C1 segment of cervical spinal cord (tissue), 14 donors: ENCODE measurements around the gene SUPT4H1.
"Not testable (repeated sequence)": the region's sequence is repeated elsewhere in the genome, so short reads cannot be mapped to it uniquely, and the experiment has no call there.

ENCODE experiments used
- DNase-seq, 14 donors: peaks; one replicate each; lab custom pipeline; 2025; lab: John Stamatoyannopoulos, UW

The SUPT4H1 gene

DNA sequence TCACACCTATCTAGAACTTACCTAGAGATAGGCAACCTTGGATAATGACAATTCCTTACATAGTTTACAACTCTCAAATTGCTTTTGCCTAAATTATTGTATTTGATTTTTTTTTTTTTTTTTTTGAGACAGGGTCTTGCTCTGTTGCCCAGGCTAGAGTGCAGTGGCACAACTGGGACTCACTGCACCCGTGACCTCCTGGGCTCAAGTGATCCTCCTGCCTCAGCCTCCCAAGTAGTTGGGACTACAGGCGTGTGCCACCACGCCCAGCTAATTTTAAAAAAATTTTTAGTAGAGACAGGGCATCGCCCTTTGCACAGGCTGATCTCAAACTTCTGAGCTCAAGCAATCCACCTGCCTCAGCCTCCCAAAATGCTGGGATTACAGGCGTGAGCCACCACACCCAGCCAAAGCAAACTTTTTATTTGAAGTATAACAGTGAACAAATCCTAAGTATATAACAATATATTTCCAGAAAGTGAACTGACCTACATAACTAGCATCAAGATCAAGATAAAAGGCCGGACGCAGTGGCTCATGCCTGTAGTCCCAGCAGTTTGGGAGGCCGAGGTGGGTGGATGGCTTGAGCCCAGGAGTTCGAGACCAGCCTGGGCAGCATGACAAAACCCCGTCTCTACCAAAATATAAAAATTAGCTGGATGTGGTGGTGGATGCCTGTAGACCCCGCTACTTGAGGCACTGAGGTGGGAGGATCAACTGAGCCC lies 10.7 kb downstream of the SUPT4H1 start:
- DNase-seq: not testable (repeated sequence)

DNA sequence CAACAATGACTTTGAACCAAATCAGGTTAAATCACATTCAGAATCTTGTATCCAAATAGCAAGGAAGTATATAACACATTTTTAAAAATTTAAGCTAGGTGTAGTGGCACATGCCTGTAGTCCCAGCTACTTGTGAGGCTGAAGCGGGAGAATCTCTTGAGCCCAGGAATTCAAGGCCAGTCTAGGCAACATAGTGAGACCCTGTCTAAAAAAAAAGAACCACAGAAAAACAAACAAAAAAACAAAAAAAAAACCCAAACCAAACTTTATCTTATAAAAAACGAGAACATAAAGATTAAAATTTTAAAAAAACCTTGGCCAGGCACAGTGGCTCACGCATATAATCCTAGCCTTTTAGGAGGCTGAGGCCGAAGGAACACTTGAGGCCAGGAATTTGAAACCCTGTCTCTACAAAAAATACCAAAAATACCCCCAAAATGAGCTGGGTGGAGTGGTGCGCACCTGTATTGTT lies 11.6 kb downstream of the SUPT4H1 start:
- no peak for DNase-seq

DNA sequence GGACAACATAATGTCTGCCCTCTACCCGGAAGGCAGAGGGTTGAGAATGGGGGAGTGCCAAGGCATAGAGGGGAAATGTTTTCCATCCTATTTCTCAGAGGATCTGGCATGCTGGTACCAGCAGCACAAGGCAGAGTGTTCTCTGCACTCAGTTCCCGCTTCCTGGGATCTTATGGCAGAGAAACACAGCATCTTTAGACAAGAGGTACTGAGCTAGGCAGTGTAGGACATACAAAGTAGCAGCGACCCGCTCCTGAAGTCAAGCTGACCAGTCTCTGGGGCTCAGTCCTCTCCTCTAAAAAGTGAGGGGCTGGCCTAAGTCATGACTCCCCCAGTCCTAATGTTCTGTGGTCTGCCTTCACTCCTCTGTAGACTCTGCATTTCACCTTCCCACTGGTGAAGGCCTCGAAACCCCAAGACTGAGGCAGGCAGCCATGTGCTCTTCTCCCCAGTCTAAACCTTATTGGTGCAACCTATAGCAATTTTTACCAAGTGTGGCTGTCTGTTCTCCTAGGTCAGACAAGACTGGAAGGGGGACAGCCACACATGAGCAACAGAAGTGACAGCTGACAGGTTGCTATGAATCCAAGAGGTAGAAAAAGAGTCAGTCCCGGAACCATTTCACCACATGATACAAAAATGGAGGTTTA lies 12.1 kb downstream of the SUPT4H1 start:
- DNase-seq: no peak

DNA sequence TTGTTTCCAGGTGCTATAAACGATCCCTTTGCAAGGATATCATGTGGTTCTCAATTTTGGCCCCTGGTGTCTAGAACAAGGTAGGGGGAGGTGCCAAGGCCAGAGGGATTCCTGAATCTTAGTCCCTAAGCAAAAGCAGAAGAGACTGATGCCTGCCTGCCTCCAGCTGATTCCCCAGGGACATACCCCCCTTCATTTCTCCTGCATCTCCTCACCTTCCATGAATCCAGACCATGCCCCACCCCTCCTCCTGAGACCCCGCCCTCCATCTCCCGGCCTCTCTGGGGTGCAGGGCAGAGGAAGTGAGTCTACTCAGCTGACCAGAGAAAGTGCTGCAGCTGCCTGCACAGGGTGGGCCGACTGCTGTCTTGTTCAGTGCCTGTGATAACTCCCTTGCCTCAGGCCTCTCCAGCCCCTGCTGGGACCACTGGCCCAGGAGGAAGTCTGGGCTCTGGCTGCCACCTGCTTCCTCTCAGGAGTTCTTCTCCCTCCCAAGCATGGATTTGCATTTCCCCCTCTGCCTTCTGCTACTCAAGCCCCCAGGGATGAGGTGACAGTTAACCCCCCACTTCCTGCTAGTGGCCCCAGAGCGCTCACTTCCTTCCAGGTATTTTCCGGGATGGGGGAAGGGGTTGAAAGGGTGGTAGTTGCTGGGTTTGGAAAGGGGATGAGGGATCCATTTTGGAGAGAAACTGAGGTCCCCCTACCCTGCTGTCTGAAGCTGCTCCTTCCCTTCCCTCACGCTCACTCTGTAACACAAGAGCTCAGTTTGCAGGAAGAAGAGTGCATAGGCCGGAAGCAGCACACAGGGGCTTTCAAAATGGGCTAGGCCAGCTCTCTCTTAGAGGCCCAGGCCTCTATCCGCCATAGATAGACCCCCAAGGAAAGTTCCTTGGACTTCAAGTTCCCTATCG lies 12.9 kb downstream of the SUPT4H1 start:
- DNase-seq: peak in 5 of 14 donors; percentile 22 to 49 (median 28)

- no peak for DNase-seq
Measured at GRCh38 chr17:58338454-58338840, 13.6 kb downstream of the SUPT4H1 start.

DNA sequence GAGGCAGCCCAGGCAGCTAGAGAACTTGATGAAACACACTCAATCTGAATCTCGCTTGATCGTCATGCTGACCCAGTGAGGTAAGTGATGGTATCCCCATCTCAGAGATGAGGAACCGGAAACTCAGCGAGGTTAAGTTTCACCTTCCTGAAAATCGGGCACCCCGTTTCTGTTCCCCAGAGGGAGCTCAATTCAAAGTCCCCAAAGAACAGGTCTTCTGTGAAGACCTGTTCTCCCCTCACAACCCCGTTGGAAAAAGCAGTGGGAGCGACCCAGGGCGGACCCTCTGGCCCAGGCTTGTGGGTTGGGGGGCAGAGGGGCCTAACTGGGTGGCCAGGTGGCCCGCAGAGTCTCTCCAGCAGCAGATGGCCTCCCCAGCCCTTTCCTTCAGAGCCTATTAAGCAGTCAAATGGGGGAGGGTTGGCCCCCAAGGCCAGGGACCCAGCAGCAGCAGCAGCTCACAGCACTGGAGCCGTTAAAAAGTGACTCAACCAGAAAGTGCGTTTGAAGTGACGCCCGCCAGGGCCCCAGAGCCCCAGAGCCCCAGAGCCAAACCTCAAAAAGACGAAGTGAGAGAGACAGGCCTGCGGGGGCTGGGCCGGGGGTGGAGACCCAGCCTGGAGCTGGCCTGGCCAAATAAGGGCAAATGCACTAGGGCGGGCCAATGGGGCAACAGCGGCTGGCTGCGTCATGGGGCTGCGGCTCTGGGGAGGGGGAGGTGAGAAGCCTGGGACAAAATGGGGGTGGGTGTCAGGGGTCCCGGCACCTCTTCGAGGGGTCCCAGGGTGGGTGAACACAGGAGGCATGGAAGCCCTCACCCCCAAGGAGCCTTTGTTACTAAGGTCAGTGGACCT lies 14.2 kb downstream of the SUPT4H1 start:
- DNase-seq: peak in 8 of 14 donors; percentile 20 to 79 (median 55)

DNA sequence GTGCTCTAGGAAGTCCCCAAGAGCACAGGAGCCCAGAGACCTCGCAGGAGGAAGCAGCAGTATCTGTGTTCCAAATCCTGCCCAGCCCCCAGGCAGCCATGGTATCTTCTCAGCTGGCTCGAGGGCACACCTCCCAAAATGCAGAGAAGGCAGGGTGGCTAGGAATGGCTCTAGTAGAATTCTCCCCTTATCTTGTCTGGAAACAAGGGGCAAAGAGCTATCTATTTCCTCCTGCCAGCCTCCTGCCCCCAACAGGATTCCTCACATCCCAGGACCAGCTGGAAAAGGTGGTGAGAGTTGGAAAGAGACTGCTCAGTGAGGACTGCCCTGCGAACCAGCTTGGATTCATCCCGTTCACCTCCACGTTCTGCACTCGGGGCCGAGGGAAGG lies 14.8 kb downstream of the SUPT4H1 start:
- no peak for DNase-seq

DNA sequence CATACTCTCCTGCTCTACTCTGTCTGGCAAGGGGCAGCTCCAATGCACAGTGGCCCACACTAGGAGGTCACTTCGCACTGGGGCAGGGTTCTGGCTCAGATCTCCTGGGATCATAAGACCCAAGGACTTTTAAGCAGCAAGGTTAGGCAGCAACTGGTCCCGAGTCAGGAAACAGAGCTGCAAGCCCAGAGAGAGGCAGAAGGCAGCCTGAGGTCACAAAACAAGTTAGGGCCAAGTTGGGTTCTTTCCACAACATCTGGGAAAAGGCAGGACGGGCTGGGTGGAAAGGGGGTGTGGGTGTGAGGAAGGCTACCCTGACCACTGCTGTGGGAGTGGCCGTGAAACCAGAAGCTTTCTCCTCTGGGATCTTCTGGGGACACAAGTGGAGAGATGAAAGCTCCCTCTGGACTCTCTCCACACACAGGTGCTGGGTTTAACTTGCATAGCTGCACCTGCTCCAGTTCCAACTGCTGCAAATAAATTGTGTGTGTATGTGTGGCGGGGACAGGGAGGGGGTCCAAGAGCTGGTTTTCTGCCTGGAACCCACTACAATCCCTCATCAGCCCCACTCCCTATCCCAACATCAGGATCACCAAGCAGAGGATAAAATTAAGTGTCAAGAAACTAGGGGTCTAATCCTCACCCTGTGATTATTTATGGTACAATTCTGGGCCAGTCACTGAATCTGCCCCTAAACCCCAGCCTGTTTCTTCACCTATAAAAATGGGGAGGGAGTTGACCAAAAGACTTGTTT lies 15.4 kb downstream of the SUPT4H1 start:
- DNase-seq: no peak

DNA sequence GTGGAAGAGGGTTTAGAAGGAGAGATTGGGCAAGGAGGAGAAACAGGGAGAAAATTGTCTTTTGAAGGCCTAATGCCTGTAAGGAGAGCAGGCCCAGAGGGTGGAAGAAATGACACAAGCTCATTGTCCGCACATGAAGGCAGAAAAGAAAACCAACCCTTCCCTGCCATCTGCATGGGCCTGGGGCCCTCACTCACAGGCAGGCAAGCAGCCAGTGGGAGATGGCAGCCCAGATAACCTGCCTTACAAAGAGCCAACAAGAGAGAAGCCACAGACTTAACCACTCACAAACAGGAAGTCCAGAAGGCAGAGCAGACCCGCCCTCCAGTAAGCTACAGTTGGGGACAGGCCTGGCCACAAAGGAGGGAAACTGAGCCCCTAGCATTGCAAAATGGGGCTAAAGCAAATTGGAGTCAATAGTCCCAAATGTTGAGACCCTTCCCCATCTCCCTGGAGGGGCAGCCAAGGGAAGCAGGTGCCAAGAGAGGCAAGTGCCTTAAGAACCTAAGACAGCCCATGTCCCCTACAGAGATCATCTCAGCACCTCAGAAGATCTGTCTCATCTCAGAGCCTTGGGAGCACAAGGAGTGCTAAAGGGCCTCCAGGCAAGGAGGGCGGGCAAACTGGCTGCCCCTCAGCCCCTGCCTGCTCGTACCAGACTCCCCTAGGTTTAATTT lies 16.1 kb downstream of the SUPT4H1 start:
- DNase-seq: no peak

GRCh38 chr17:58335061-58335731 lies 16.8 kb downstream of the SUPT4H1 start:
- DNase-seq: no peak

- DNase-seq: no peak
Measured at GRCh38 chr17:58334661-58335060, 17.3 kb downstream of the SUPT4H1 start.

DNA sequence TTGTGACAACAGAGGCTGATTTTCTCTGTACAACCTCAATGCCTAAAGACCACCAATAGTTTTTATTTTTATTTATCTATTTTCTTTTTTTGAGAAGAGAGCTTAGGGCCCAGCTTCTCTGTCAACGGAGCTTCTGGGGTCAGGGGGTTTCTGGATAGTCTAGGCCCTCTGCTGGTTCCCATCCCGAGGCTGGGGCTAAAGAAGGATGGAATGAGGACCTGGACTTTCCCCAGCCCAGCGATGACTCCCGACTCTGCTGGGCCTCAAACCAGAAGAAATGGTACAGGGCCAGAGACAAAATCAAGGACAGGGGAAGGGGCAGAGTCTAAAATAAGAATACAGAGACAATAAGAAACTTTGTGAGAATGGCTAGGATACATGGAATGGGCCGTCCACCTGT lies 17.7 kb downstream of the SUPT4H1 start:
- DNase-seq: no peak

GRCh38 chr17:58333736-58334207 lies 18.2 kb downstream of the SUPT4H1 start:
- no peak for DNase-seq

- DNase-seq: no peak
Measured at GRCh38 chr17:58332778-58333735, 18.9 kb downstream of the SUPT4H1 start.

GRCh38 chr17:58331815-58332777 lies 19.9 kb downstream of the SUPT4H1 start:
- DNase-seq: peak in 7 of 14 donors; percentile 11 to 63 (median 34)

DNA sequence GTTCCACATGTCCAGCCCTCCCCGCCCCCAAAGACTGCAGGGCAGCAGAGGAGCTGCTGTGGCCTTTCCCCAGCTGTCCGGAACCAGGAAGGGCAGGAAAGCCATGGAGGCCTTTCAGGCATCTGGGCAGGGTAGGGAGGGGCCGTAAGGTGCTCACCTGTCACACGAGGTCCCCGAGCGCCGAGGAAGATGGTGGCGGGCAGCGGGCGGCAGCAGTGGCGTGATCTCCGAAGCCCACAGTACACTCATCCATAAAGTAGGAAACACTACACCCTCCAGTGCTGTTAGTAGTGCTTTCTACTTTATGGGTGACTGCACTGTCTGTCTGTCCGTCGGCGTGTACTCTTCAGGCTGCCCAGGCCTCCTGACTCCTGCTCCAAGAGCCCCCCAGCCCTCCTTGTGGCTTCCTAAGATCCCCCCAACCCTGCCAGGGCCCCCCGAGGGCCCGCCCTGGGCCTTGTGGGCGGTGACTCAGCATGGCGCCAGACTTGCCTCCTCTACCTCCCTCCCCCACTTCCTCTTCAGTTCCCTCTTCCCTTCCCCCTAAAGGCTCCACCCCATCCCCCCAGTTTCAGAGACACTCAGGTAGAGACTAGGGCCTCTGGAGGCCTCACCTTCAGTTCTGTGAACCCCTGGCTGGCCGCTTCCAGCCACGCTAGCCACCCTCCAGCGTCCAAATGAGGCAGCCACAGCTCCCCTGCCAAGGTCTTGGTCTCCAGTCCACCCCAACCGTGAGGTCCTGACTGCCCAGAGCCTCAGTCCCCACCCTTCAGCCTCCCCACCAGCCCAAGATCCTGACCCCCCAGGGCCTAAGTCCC lies 20.8 kb downstream of the SUPT4H1 start:
- peak in 3 of 14 donors; percentile 8 to 26 (median 12) for DNase-seq
